NB4 (cell line): ENCODE results near the gene GPR146.

Experiments
- DNase-seq: peaks from one replicate; pipeline ENCODE4 v3.0.0; 2010; ENCODE audit warnings: low read depth
- H3K4me3 ChIP-seq: one replicate; pipeline ENCODE4 v1.5.1; 2011; ENCODE audit warnings: mild to moderate bottlenecking, low read depth, low read length, moderate library complexity
- MYC ChIP-seq: IDR thresholded peaks from 2 replicates; pipeline ENCODE4 v1.6.1; 2011; ENCODE audit warnings: low read depth, low read length
- POLR2A ChIP-seq: IDR thresholded peaks from 2 replicates; pipeline ENCODE4 v1.6.1; 2011; ENCODE audit warnings: mild to moderate bottlenecking; ENCODE audit not compliant: insufficient read length; ENCODE audit errors: extremely low read depth
- TF ChIP-seq, protein P1 (sequence below): IDR thresholded peaks from one replicate; pipeline ENCODE4 v1.5.1; 2012; ENCODE audit warnings: low read depth, low read length
- TF ChIP-seq, protein P2 (sequence below): IDR thresholded peaks from 2 replicates; pipeline ENCODE4 v1.6.1; 2011; ENCODE audit warnings: low read depth, low read length

GPR146 gene

DNA sequence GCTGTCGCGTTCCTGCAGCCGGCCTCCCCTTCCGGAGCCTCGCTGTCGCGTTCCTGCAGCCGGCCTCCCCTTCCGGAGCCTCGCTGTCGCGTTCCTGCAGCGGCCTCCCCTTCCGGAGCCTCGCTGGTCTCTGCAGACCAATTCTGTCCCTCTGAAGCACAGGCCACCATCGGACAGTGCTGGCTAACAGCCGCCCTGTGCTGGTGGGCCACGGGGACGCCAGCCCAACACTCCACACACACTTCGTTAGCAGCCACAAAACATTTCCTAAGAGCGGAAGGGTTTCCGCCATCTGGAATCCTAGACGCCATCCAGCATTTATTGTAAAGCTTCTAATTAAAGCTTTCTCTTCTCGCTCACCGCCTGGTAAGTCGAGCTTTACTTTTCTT, 54.8 kb downstream of the GPR146 start:
- DNase-seq: no peak
- no peak overlapping the region for H3K4me3 ChIP-seq
- TF ChIP-seq MYC: no peak
- TF ChIP-seq, protein P1, sequence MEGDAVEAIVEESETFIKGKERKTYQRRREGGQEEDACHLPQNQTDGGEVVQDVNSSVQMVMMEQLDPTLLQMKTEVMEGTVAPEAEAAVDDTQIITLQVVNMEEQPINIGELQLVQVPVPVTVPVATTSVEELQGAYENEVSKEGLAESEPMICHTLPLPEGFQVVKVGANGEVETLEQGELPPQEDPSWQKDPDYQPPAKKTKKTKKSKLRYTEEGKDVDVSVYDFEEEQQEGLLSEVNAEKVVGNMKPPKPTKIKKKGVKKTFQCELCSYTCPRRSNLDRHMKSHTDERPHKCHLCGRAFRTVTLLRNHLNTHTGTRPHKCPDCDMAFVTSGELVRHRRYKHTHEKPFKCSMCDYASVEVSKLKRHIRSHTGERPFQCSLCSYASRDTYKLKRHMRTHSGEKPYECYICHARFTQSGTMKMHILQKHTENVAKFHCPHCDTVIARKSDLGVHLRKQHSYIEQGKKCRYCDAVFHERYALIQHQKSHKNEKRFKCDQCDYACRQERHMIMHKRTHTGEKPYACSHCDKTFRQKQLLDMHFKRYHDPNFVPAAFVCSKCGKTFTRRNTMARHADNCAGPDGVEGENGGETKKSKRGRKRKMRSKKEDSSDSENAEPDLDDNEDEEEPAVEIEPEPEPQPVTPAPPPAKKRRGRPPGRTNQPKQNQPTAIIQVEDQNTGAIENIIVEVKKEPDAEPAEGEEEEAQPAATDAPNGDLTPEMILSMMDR: no peak
- TF ChIP-seq POLR2A: no peak
- TF ChIP-seq, protein P2, sequence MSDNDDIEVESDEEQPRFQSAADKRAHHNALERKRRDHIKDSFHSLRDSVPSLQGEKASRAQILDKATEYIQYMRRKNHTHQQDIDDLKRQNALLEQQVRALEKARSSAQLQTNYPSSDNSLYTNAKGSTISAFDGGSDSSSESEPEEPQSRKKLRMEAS: no peak

DNA sequence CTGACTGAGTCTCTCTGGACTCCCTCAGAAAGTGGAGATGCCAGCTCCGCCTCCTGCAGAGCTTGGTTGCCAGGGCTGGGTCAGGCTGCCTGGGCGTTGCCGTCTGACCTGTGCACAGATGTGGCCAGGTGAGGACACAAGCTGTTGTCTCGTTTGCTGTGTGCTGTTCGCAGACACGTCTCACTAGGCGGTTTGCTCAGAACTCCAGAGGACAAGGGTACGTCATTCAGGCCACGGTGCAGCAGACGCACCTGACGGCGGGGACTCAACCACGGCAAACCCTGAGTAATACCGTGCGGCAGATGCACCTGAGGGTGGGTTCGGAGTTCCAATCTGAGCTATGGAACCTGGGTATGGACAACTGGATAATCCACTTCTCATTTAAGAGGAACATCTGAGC, 55.3 kb downstream of the GPR146 start:
- DNase-seq: no peak
- TF ChIP-seq, protein P1: no peak
- TF ChIP-seq, protein P2: no peak
- TF ChIP-seq MYC: no peak
- no peak for TF ChIP-seq POLR2A
- H3K4me3 ChIP-seq: no peak overlapping the region

DNA sequence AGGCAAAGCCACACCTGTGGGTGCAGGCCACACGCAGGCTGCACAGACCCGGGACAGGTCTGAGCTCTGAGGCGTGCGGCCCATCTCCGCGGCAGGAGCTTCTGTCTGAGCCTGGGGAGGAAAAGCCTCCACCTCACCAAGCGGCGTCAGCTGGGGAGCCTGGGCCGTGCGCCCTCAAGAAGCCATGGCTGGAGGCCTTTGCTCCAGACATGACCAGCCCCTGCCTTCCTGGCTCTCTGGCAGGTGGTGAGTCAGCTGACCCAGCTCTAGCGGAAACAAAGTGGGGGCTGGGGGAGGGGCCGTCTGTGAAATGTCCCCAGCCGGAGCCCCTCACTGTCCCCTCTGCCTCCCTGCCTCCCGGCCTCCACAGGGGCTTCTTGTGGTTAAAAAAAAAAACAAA, 56.0 kb downstream of the GPR146 start:
- no peak for DNase-seq
- no peak for TF ChIP-seq MYC
- no peak for TF ChIP-seq POLR2A
- TF ChIP-seq, protein P1: no peak
- TF ChIP-seq, protein P2: no peak
- H3K4me3 ChIP-seq: no peak overlapping the region

DNA sequence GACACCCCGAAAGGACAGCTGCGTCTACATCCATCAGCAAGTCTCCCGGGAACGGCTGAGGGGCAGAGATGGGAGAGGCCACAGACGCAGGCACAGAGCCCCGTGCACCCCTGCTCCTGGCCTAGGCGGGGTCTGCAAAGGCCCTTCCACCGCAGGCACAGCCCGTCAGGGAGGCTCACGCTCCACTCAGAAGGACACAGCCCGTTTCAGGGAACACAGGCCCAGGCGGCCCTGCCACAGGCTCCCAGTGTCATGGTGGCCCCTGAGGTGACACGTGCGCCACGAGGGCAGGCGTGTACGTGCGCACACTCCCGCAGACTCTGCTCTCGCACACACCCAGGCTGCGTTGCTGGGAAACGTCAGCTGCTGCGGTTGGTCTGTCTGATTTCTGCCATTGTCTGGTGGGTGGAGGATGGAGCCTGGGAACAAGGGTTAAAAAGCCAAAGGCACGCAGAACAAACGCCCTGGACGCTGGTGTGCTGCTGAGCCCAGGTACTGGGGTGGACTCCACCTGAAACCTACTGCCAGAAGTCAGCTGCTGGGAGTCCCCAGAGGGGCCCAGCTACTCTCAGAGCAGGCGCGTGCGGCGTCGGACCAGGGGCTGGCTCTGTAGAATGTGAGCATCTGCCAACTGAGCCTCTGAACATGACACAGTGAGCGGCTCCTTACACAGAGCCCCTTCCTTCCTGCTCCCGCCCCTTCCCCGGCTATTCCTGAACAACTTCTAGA, 56.7 kb downstream of the GPR146 start:
- H3K4me3 ChIP-seq: no peak overlapping the region
- DNase-seq: no peak
- TF ChIP-seq, protein P1: no peak
- no peak for TF ChIP-seq POLR2A
- TF ChIP-seq, protein P2: no peak
- TF ChIP-seq MYC: no peak

DNA sequence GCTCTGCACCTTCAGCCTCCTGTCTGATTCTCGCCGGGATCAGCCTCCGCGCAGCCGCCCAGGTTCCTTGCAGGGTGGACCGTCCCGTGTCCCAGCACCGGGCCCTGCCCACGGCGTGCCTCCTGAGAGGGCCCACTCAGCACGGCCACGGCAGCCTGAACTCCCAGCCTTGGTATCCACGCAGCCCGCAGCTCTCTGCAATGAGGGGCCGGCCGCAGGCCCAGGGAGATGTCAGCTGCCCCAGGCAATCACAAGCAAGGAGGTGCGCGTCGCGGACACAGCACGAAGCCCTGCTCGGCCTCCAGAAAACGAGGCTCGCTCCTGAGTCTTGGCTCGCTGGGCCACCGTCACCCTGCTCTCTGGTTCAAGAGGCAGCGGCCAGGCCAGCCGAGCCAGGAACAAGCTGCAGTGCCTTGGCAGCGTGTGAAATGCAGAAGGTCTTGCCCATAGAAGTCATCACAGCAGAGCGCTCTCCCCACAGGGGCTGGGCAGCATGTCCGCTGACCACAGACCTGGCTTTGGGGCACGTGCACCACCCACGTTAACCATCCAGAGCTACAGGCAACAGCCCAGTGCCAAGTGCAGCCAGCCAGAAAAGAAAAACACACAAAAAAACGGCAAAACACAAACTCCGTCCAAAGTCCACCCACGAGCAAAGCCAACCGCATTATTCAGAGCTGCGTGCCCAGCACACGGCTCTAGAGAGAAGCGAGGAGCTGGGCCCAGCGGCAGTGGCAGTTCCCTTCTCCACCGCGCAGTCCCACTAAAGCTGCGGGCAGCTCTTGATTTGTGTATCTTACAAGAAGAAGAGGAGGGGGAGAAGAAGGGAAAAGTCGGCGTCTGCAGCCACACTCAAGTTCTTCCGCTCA, 57.5 kb downstream of the GPR146 start:
- no peak for DNase-seq
- H3K4me3 ChIP-seq: no peak overlapping the region
- TF ChIP-seq MYC (no peak), POLR2A (no peak)
- TF ChIP-seq, protein P2: no peak
- TF ChIP-seq, protein P1: no peak
